Stimulated activated naive CD4-positive, alpha-beta T cell treated with Interleukin-2 at 50 U/mL for 16 hours (primary cell): ENCODE data around the gene TOX2.

Experiments used
- DNase-seq: peaks from one replicate; lab custom pipeline; 2025; lab: John Stamatoyannopoulos, UW

Gene TOX2

DNA sequence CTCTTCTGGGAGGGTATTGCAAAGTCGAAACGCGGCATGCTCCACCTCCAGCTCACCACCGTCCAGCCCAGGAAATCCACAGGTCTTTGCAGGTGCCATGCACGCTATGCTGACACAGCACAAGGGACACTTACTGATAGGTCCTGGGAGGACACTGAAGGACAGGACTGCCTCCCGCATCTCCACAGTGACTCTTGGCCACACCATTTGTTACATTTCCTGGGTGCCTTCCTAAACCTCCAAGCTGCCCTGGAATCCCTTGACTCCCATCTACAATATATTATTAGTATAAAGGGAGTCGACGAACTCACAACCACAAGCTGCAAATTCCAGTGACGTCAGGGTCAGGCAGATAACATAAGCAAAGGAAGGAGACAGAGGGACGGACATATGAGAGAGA is 165.4 kb downstream of the TOX2 start:
- DNase-seq, result no peak

DNA sequence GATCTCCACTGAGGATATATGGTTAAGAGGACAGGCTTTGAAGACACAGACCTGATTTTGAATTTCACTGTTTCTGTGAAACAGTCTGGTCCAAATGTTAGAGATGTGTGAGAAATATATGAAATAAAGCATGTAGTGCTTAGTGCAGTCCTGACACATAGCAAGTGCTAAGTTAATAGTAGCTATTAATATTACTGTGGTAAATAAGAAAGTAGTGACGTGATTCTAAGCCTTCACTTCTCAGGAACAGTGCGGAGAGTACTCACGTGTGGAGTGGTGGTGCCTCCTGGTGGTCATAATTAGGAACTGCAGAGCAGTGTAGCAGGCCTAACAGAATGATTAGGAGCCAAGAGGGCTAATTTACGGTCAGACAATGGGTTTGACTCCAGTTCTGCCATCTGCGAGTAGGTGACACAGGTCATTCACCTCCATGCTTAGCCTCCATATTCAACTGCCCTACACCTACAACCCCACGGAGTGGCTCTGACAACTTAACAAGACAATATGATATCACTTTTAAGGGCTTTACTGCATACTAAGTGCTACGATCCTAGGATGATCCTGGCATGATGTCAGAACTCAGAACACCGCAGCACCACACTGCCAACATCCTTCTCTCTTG is 166.1 kb downstream of the TOX2 start:
- peak; percentile 58 for DNase-seq

GRCh38 chr20:44081476-44081875 is 166.8 kb downstream of the TOX2 start:
- no peak for DNase-seq

DNA sequence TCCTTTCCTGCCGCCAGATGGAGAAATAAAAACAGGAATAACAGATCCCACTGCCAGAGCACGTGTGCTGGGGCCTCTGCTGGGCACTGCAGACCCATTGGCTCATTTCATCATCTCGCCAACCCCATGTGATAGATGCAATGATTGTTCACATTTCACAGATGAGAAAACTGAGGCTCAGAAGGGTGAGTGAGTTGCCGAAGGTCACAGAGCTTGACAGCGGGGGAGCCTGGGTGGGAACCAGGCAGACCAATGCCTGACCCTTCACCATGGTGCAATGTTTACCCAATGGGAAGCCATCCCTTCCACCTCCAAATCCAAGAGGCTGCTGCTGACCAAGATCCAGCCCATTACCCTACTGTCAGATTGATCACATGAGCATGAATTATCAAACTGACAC is 167.2 kb downstream of the TOX2 start:
- no peak for DNase-seq

DNA sequence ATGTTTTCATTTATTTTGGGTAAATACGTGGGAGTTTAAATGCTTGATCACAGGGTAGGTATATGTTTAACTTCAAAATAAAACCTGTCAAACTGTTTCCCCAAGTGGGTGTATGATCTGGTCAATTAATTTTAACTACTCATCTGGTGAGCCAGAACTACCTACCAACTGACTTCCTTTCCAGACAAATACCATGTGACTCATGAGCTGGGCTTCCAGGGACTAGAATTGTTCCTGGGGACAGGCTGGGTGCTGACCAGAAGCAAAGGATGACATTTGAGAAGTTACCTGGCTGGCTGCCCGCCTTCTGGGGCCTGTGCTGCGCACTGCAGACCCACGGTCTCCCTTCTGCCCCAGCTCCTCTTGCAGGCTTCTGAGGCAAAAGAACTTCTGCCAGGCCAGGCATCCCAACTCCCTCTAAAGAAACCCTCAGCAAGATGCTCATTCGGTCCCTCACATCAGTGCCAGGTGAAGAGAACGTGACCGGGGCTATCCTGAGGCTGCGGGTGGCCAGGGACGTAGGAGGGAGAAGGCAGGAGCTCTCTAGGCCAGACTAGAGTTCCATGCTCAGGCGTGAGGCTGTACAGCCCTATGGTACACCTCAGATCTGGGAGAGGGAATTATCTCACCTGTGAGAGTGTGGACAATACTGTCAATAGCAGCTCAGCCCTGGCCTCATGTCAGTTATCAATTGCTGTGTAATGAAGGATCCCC is 168.7 kb downstream of the TOX2 start:
- DNase-seq, result no peak

DNA sequence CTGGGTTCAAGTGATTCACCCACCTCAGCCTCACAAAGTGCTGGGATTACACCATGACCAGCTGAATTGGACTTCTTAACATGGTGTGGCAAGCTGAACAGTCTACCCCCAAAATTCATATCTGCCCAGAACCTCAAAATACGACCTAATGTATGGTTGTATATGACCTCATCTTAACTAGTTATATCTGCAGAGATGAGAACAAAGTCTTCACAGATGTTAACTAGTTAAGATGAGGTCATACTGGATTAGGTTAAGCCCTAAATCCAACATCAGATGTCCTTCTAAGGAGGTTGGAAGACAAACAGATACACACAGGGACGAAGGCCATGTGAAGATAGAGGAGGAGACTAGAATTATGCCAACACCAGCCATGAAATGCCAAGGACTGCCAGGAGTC is 169.8 kb downstream of the TOX2 start:
- no peak for DNase-seq

DNA sequence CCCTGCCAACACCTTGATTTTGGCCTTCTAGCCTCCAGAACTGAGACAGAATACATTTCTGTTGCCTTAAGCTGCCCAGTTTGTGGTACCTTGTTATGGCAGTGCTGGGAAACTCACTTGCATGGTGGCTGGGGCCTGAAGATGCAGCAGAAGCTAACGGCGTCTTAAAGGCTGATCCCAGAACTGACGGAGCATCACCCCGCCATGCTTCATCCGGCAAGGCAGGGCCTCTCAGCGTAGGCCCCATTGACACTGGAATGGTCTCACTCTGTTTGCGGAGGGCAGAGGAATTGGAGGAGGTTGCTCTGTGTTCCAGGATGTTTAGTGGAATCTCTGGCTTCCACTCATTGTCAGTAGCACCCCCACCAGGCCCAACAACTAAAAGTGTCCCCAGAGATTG is 170.2 kb downstream of the TOX2 start:
- no peak for DNase-seq

- DNase-seq, result no peak
These were observed 171.2 kb downstream of the TOX2 start for GRCh38 chr20:44085616-44086434.

DNA sequence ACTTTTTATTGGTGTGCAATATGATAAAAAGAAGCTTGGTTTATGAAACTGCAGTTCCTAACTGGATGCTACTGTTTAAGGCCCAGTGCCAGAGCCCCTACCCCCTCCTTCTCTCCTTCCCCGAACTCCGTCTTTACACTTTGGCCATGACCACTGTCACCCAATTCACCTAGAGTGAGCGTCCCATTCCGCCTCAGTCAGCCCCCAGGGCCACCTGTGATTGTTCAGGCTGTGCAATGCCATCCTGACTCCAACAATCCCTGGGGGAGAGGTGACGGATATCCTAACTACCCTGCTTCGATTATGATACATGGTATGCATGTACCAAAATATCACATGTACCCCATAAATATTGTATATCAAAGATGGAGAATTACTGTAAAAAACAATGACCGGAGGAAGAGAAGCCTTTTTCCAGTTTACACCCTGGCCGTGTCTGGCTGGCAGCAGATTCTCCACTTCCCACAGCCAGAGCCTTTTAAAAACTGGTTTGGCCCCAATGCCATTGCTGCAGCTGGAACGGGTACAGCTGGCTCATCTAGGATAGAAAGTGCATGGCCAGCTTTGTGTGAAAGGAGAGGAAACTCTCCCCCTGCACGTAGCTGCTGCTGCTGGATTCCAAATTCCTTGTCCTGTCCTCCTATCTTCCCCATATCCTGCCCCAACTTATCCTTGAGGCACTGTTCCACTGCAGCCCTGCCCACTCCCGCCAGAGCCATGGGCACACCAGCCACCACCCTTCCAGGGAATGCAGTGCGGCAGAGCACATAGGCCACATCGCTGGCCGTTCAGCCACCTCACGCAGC is 172.6 kb downstream of the TOX2 start:
- DNase-seq, result no peak

DNA sequence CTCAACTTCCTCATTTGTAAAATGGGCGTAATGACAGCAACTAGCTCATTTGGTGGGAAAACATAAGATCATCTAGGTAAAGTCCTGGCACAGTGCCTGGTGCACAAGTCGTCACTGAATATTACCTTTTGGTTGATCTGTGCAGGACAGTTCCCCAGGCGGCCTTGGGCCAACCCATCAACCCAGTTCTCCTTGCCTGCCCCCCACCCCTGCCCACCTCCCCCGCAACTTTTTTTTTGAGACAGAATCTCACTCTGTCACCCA is 173.1 kb downstream of the TOX2 start:
- DNase-seq, result no peak

DNA sequence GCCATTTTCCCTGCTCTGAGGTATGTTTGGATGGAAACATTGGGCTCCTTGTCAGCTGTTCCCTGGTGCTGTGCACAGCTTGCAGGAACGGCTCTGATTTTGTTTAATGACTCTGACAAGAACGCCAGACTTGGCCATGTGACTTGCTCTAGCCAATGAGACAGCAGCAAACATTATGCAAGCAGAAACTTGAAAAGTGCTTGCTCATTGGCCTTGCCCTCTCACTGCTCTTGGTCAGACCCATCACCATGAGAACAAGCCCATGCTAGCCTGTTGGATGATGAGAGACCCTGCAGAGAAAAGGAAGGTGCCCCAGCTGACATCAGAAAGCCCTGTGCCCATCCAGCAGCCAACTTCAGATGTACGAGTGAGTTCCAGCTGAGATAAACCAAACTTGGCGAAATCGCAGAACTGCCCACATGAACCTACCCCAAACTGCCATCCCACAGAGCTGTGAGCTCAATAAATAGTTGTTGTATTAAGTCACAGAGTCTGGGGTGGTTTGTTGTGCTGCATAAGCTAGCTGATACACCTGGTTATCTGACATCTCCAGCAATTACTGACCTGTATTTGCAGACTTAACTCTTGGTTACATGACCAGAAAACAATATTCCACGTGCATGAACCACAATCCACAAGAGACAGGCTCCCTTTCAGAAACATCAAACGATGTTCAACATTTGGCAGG is 175.5 kb downstream of the TOX2 start:
- no peak for DNase-seq

DNA sequence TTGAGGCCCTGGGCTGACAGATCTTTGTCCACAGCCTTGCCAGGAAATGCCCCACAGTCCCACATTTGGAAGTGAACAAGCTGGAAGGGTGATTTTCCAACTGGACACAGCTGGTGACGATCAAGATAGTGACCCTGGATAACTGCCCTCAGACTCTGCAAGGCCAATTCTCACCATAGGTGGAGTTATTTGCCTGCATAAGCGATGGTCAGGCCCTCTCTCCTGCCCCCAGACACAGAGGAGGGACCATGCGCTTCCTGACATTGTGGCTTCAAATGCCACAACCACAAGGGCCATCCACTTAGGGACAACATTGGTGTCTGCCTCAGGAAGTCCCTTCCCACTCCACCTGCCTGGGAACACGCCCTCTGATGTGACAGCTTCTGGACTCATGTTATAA is 176.4 kb downstream of the TOX2 start:
- DNase-seq, result no peak

GRCh38 chr20:44092551-44093248 is 178.0 kb downstream of the TOX2 start:
- peak; percentile 5 for DNase-seq

GRCh38 chr20:44093249-44093582 is 178.6 kb downstream of the TOX2 start:
- no peak for DNase-seq

- DNase-seq, result no peak
These were observed 181.2 kb downstream of the TOX2 start for GRCh38 chr20:44095831-44096230.

DNA sequence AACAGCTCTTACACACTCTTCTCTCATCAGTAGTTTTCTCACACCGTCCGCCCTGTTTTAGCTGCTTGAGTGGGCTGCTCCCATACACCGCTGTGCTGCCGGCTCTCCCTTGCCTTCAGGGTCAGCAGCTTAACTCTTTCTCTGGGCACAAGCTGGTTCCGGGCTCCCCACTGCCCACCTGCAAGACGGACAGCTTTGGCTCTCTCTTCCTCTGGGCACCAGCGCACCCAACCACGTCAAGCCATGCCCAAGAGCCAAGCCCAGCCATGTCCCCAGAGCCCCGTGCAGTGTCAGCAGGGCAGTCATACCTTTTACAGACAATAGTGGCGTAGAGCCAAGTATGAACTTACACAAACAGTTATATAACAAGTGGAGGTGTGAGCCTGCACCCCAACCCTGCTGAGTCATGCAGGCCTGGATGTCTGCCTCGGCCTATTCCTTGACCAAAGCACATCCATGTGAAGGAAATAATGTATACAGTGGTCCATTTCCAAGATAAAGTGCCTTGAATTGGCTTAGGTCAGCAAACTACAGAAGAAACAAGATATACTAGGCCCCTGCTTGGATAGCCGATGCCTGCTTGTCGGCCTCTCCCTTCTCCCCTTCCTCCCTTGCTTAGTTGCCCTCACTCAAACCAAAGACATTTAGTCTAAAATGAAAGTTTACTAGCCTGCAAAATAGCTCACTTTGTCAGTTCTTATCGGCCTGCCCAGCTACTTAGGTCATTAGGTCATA is 183.0 kb downstream of the TOX2 start:
- DNase-seq, result no peak

DNA sequence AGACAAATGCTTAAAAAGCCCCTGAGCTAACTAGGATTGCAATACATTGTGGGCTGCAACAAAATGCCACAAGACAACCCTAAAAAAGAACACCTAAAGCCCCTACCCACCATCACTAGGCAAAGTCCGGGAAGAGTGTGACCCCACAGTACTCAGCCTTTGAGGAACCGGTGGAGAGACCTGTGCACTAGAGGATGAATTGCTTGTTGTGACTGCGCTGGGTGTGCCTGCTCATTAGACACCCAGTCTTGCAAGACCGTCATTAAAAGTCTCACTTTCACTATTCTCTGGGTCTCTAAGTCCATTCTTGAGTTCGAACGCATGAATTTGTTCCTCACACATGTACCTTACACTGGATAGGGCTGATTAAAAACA is 183.6 kb downstream of the TOX2 start:
- no peak for DNase-seq

DNA sequence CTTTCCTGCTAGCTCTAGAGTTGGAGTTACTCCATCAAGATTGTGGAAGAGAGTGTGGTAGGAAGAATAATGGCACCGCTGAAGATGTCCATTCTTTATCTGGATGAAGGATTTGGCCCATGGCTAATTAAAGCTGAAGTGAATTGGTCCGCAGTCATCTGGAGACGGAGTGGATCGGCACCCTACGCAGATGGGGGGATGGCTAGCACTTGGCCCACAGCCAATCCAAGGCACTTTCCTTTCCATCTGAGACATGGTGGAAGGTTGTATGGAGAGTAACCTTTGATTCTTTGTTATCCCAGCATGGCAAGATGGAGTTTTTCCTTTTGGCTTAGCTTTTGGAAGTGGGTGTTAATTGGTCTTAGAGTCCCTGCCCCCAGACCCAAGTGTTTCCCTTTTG is 184.0 kb downstream of the TOX2 start:
- DNase-seq, result no peak

DNA sequence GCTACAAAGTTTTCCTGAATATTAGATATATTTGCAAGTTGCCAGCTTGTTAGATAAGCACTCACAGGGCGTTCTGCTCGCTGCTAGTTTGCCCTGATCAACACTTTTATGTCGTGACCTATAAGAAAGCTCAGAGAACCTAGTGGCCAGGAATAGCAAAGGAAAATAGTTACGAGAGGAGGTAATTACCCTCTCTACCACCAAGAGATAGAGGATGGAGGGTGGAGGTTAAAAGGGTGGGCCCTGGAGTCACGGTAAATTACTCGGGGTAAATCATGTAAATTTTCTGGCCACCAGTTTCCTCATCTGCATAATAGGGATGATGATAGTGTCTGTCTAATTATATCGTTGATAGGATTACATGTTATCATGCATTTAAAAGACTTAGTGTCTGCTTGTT is 185.2 kb downstream of the TOX2 start:
- DNase-seq, result no peak

GRCh38 chr20:44102582-44102981 is 187.9 kb downstream of the TOX2 start:
- DNase-seq, result no peak
